A549 (cell line): ENCODE measurements around the gene KPNA6.

Source experiments
- CBX8 ChIP-seq: fragments of 200-600 bp; sonication (generic); IDR thresholded peaks from 2 replicates; pipeline ENCODE4 v1.6.1; 2016
- CHD2 ChIP-seq: fragments of 150-350 bp; IDR thresholded peaks from 2 replicates; pipeline ENCODE4 v1.6.1; 2014; ENCODE audit warnings: low read length; ENCODE audit not compliant: partially characterized antibody
- EP300 ChIP-seq, 2 experiments: fragments of >200 bp; sonication (Bioruptor Twin); formaldehyde crosslinking; IDR thresholded peaks; 2 replicates in 1 of 2; 3 replicates in 1 of 2; pipeline ENCODE4 v1.6.1; 2016 to 2017
- JUN ChIP-seq, 2 experiments: fragments of >200 bp; sonication (Bioruptor Twin); formaldehyde crosslinking; IDR thresholded peaks; 2 replicates in 1 of 2; 3 replicates in 1 of 2; pipeline ENCODE4 v1.6.1; 2016 to 2017
- MAFK ChIP-seq: fragments of 450-650 bp; IDR thresholded peaks from 2 replicates; pipeline ENCODE4 v1.6.1; 2014; ENCODE audit not compliant: partially characterized antibody
- POLR2A ChIP-seq: IDR thresholded peaks from 2 replicates; pipeline ENCODE4 v1.6.1; 2012; ENCODE audit warnings: mild to moderate bottlenecking, low read length
- RAD21 ChIP-seq, 2 experiments: fragments of >200 bp in 1 of 2; sonication (Bioruptor Twin) in 1 of 2; formaldehyde crosslinking in 1 of 2; IDR thresholded peaks in 1 of 2; conservative IDR thresholded peaks in 1 of 2; 2 replicates in 1 of 2; 3 replicates in 1 of 2; pipeline ENCODE4 v1.6.1; 2012 to 2018; ENCODE audit warnings: inconsistent platforms in 1 of 2
- RCOR1 ChIP-seq: fragments of 150-350 bp; IDR thresholded peaks from 2 replicates; pipeline ENCODE4 v1.6.1; 2014; ENCODE audit warnings: antibody characterized with exemption, low read length, low read depth
- TF ChIP-seq, protein P1 (sequence below): fragments of >200 bp; sonication (Bioruptor Twin); formaldehyde crosslinking; IDR thresholded peaks from 3 replicates; pipeline ENCODE4 v1.5.1; 2016
- TF ChIP-seq, protein P2 (sequence below): IDR thresholded peaks from 2 replicates; pipeline ENCODE4 v1.6.1; 2012

DNA sequence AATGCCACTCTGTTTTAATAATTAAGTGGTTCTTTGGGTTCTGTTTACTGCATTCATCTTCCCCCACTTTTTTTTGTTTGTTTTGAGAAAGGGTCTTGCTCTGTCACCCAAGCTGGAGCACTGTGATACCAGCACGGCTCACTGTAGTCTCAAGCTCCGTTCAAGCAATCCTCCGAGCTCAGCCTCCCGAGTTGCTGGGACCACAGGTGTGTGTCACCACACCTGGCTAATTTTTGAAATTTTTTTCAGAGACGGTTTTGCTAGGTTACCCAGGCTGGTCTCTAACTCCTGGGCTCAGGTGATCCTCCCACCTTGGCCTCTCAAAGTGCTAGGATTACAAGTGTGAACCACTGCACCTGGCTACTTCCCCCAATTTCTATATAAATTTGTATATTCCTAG, 29.3 kb downstream of the KPNA6 start:
- TF ChIP-seq, protein P1, sequence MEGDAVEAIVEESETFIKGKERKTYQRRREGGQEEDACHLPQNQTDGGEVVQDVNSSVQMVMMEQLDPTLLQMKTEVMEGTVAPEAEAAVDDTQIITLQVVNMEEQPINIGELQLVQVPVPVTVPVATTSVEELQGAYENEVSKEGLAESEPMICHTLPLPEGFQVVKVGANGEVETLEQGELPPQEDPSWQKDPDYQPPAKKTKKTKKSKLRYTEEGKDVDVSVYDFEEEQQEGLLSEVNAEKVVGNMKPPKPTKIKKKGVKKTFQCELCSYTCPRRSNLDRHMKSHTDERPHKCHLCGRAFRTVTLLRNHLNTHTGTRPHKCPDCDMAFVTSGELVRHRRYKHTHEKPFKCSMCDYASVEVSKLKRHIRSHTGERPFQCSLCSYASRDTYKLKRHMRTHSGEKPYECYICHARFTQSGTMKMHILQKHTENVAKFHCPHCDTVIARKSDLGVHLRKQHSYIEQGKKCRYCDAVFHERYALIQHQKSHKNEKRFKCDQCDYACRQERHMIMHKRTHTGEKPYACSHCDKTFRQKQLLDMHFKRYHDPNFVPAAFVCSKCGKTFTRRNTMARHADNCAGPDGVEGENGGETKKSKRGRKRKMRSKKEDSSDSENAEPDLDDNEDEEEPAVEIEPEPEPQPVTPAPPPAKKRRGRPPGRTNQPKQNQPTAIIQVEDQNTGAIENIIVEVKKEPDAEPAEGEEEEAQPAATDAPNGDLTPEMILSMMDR = no peak
- no peak for TF ChIP-seq RAD21 (conservative IDR thresholded peaks at IDR 0.05 in 1 of 2, IDR thresholded peaks at IDR 0.05 in 1 of 2)
- TF ChIP-seq RCOR1 = no peak
- TF ChIP-seq CHD2 = no peak
- TF ChIP-seq, protein P2, sequence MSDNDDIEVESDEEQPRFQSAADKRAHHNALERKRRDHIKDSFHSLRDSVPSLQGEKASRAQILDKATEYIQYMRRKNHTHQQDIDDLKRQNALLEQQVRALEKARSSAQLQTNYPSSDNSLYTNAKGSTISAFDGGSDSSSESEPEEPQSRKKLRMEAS = no peak
- no peak for TF ChIP-seq MAFK
- TF ChIP-seq POLR2A = no peak
- no peak for TF ChIP-seq JUN (IDR thresholded peaks at IDR 0.05)
- no peak for TF ChIP-seq EP300 (IDR thresholded peaks at IDR 0.05)
- TF ChIP-seq CBX8 = no peak
